ENCODE measurements around the gene FBXL14. TPM values are rescaled to one million over a fixed set of nuclear protein-coding genes. Genes with fewer than 3 reads are reported as not detected.

Gene FBXL14
- total and polyA plus RNA-seq, 8 donors = 3.2 to 14.2 (median 8.7) TPM

DNA sequence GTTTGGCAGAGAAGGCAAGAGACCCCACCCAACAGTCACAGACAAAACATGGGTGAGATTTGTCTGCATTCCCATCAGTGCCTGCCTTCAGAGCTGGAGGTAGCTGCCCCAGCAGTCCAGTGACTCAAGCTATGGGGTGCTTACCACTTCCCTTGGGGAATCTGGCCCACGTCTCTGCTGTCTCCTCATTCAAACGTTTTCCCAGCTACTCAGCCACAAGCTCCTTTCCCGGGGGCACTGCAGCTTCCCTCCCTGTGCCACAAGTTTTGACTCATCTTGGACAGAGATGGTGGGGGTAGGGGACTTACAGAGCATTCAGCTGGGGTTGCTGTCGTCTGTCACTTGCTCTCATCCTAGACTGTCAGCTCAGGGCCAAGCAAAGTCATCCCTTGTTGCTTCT is 66.6 kb downstream of the FBXL14 start:
- DNase-seq (no peak), ATAC-seq (no peak), FAIRE-seq (no peak)
- Histone ChIP-seq H3K4me3 (no peak overlapping the region), H3K4me1 (peaks cover 0 to 3% (median 2%) of the 10 kb centered on the region in 3 donors), H3K27me3 (peaks cover 0 to 3% (median 0%) of the 10 kb centered on the region in 4 donors), H3K36me3 (no peaks in the 10 kb centered on the region), H3K27ac (no peak overlapping the region), H3K9me3 (no peaks in the 10 kb centered on the region)
- intact Hi-C loops (cut with DNase I) = no loop called here
- TF ChIP-seq CTCF (IDR thresholded peaks at IDR 0.05) = no peak
- 64 to 67% methylated on average over 4 of the region's 4 CpGs for WGBS, 2 donors

- no peak for DNase-seq
- intact Hi-C loops (cut with DNase I) = no loop called here
- FAIRE-seq = no peak
- no peak for ATAC-seq
- H3K9me3 ChIP-seq = no peaks in the 10 kb centered on the region
- WGBS, 2 donors = 72 to 79% methylated on average over 10 of the region's 10 CpGs
- H3K4me3 ChIP-seq = no peak overlapping the region
- no peak overlapping the region for H3K27ac ChIP-seq
- H3K27me3 ChIP-seq = no peaks in the 10 kb centered on the region
- no peak for TF ChIP-seq CTCF (IDR thresholded peaks at IDR 0.05)
- H3K36me3 ChIP-seq = no peaks in the 10 kb centered on the region
- H3K4me1 ChIP-seq = no peaks in the 10 kb centered on the region
Measured at GRCh38 chr12:1525858-1526257, 68.5 kb downstream of the FBXL14 start.

DNA sequence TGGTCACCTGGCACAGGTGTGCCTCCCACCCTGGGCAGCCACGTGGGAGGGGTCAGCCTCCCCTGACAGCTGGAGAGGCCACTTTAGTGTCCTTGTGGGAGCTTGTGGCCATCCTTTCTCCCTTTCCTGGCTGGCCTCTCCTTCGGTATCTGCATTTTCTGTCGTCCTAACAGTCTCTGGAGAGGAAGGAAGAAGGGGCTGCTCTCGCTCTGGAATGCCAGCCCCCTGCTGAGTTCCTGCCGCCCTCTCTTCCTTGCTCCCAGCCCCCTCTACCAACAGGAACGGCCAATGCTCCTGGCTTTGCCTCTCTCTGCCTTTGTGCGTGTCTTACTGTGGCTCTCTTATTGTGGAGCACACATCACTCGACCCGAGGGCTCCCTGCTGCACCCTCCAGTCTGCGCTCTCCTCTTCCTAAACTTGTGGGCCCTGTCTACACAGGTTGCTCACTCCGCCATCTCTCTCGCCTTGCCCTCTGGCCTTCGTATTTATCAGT is 70.8 kb downstream of the FBXL14 start:
- DNase-seq (no peak), FAIRE-seq (no peak), ATAC-seq (no peak)
- intact Hi-C loops (cut with DNase I) = no loop called here
- TF ChIP-seq CTCF (IDR thresholded peaks at IDR 0.05) = no peak
- no peaks in the 10 kb centered on the region for H3K36me3 ChIP-seq
- no peak overlapping the region for H3K4me3 ChIP-seq
- H3K27ac ChIP-seq = no peak overlapping the region
- H3K27me3 ChIP-seq = no peaks in the 10 kb centered on the region
- H3K4me1 ChIP-seq = no peaks in the 10 kb centered on the region
- no peaks in the 10 kb centered on the region for H3K9me3 ChIP-seq
- WGBS, 2 donors = 56 to 61% methylated on average over 13 of the region's 13 CpGs

DNA sequence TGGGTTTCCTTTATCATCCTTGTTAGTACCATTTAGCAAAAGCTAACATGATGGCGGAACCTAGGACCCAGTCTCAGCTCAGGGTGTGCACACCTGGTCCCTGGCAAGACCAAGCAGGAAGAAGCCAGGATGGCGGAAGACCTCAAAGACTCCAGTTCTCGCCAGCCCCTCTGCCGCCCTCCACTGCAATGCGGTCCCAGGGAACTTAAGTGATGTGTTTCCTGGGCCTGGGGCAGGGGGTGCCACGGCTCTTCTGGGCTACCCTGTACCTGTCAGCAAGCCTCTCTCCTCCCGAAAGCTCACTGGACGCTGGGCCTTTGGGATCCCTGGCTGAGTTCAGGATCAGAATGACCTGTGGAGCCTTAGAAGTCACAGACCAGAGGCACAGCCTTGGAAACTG is 71.3 kb downstream of the FBXL14 start:
- intact Hi-C loops (cut with DNase I) = no loop called here
- no peak for ATAC-seq

More for the DNA sequence above, 71.3 kb downstream of the FBXL14 start:
- Histone ChIP-seq H3K36me3 (no peaks in the 10 kb centered on the region), H3K27ac (no peak overlapping the region), H3K4me1 (no peaks in the 10 kb centered on the region), H3K27me3 (no peaks in the 10 kb centered on the region), H3K9me3 (no peaks in the 10 kb centered on the region), H3K4me3 (no peak overlapping the region)
- no peak for FAIRE-seq
- DNase-seq = no peak
- no peak for TF ChIP-seq CTCF (IDR thresholded peaks at IDR 0.05)
- 85 to 86% methylated on average over 8 of the region's 8 CpGs for WGBS, 2 donors
